HL-60 (cell line): ENCODE data around the gene NT5C3A.
"Not testable (repeated sequence)": the region's sequence is repeated elsewhere in the genome, so short reads cannot be mapped to it uniquely, and the experiment has no call there.

Experiments used
- DNase-seq, 2 experiments: peaks; one replicate each; pipeline ENCODE4 v3.0.0-alpha.2; 2010 to 2020; ENCODE audit warnings: low read depth in 1 of 2, low spot score in 1 of 2
- H3K27ac ChIP-seq: fragments of 250-450 bp; sonication (Bioruptor Pico); replicated peaks from 2 replicates; pipeline ENCODE4 v1.5.1; 2020; ENCODE audit warnings: mild to moderate bottlenecking, moderate library complexity
- H3K27me3 ChIP-seq: fragments of 250-450 bp; sonication (Bioruptor Pico); 2 replicates; pipeline ENCODE4 v1.5.1; 2021; ENCODE audit warnings: mild to moderate bottlenecking, moderate library complexity; ENCODE audit not compliant: insufficient read depth, poor library complexity, severe bottlenecking
- H3K4me3 ChIP-seq: replicated peaks from 2 replicates; pipeline ENCODE4 v1.5.1; 2011; ENCODE audit warnings: mild to moderate bottlenecking, control low read depth, low read length; ENCODE audit not compliant: insufficient read depth
- POLR2AphosphoS5 ChIP-seq: IDR thresholded peaks from 2 replicates; pipeline ENCODE4 v1.6.1; 2012; ENCODE audit warnings: low read depth

The NT5C3A gene

DNA sequence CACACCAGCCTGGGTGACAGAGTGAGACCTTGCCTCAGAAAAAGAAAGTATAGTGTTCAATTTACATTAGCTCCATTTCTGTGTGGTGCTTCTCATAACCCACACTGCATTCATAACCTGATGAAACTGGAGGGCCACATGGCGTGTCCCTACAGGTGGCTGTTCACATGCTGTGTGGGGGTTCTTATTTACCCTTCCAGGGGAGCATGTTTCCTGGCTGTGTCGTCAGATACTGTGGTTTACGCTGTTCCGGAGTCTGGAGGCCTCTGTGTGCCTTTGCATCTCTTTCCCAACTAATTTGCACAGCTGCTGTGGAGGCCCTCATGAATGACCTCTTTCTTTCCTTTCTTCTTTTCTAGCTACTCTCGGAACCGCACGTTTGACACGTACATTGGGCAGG, 74.4 kb downstream of the NT5C3A start:
- TF ChIP-seq POLR2AphosphoS5: peak; percentile 75
- H3K27ac ChIP-seq: peak overlapping the region; percentile 74
- not testable (repeated sequence) for H3K4me3 ChIP-seq, H3K27me3 ChIP-seq
- peak; percentile 26 to 90 for DNase-seq

DNA sequence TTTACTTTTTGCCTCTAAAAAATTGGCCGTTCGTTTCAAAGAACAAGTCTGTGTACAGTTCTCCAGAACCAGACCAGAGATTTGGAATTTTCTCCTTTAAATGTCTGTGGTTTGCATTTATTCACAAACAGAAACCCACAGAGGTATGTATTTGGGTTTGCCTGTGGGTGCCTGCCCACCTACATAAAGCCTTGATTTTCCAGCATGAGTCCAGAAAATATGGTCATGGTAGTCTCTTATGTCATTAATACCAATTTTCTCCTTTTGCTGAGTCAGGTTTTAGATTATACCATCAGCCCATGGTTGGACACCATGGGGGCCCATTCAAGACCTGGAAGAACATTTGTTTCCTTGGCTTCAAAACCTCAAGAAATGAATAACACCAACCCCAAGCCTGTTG, 82.7 kb downstream of the NT5C3A start:
- H3K27me3 ChIP-seq, H3K4me3 ChIP-seq, H3K27ac ChIP-seq, DNase-seq: not testable (repeated sequence)

DNA sequence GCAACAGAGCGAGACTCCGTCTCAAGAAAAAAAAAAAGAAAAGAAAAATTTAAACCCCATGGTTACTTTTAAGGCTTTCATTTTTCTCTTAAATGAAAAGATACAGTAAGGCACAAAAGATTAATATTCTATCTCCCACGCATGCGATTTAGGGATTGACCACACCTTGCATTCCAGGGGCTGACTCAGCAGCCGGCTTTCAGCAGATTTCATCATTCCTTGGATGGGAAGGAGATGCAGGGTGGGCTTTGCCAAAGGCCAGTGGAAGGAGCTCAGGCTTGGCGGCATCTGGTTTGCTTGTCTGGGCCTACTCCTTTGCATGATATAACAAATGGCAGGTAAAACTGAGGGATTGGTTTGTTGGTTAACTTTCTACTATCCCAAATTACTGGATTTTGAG, 83.3 kb downstream of the NT5C3A start:
- DNase-seq, H3K27ac ChIP-seq, H3K4me3 ChIP-seq, H3K27me3 ChIP-seq: not testable (repeated sequence)

DNA sequence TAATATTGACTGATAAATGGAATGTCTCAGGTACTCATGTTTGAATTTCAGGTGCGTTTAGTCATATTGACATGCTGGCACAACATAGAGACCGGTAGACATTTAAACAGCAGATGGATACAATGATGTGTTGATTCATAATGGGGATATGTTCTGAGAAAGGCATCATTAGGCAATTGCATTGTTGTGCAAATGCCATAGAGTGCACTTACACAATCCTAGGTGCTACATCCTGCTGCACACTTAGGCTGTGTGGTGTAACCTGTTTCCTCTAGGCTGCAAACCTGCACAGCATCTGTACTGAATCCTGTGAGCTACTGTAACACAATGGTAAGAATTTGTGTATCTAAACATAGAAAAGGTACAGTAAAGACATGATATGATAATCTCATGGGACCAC, 85.4 kb downstream of the NT5C3A start:
- H3K27me3 ChIP-seq, H3K4me3 ChIP-seq: not testable (repeated sequence)
- DNase-seq: peak; percentile 63 to 82
- TF ChIP-seq POLR2AphosphoS5: 0 out of 2 replicates have a peak, but pooled peaks have one; percentile 34
- peak overlapping the region; percentile 56 for H3K27ac ChIP-seq

DNA sequence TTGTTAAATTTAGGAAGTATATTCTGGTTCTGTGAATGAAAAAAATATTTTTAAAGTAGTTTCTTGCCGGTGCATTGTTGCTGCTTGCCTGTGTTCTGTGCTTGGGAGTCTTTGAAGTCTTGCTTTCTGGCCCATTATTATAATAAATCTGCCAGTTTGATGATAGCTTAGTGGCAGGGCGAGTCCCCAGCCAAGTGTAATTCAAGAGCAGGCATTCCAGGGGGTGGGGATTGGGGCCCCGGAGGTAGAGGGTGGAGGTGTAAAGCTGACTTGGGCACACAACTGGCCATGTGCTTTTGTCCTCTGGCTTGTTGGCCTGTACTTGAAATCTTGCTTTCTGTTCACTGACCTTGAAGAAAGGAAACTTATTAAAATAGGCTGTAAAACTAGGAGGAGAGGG, 90.6 kb downstream of the NT5C3A start:
- not testable (repeated sequence) for H3K27me3 ChIP-seq, DNase-seq

DNA sequence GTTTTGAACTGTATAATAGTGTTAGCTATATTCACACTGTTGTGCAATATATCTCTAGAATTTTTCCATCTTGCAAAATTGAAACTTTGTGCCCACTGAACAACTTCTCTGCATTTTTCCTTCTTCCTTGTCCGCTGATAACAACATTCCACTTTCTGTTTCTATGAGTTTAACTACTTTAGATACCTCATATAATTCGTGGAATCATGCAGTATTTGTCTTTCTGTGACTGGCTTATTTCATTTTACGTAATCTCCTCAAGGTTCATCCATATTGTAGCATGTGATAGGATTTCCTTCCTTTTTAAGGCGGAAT, 95.4 kb downstream of the NT5C3A start:
- H3K4me3 ChIP-seq, DNase-seq, H3K27me3 ChIP-seq, H3K27ac ChIP-seq: not testable (repeated sequence)

More for the DNA sequence above, 90.6 kb downstream of the NT5C3A start:
- not testable (repeated sequence) for H3K4me3 ChIP-seq, H3K27ac ChIP-seq

DNA sequence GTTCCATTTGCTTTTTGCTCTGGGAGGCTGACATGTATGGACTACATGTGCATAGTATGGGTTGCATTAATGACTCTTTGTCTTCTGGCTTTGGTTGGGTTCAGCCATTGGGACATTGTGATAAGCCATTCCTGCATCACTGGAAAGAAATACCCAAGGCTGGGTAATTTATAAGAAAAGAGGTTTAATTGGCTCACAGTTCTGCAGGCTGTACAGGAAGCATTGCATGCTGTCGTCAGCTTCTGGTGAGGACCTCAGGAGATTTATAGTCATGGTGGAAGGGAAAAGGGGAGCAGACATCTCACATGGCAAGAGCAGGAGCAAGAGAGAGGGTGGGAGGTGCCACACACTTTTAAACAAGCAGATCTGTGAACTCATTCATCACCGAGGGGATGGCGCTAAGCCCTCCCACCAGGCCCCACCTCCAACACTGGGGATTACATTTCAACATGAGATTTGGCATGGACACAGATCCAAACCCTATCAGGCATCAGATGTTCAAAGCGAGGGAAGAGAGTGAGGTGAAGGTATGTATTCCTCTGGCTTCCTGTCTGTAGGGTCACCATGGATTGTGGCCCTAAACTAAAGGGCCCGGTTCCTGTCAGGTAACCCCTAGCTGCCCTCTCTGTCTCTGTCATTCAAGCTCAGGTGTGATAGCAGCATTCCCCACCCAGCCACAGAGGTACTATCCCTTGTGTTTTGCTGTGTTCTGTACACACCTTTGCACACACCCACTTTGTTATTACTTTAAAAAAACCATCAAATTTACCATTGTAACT, 95.9 kb downstream of the NT5C3A start:
- not testable (repeated sequence) for H3K4me3 ChIP-seq, H3K27ac ChIP-seq, DNase-seq, H3K27me3 ChIP-seq

DNA sequence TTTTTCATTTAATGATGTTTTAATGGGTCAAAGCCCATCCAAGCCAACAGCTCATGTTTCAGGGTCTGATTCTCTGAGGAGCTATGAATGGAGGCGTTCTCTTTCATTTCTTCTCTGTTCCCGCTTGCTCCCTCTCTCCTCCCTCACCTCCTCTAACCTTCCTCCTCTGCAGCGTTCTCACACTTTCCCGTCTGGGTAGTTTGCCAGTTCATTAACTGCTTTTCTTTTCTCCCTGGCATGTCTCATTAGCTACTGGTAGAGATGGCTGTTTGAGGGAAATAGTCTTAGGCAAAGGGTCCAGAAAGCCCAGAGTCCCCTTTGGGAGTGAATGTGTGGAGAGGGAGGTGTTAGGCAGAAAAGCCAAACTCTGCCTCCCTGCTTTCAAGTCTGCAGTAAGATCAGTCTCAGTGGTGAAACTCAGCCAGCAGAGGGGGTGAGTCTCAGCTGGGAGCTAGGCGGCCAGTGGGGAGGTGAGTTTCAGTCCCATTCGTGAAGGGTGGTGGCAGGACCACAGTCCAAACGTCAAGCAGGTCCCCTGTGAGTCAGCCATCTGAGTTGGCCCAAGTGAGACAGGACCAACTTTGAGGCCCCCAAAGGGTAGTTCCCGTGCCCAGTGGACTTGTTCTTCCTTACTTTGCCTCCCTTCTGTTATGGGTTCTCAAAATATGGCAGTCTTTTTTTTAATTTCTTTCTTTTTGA, 98.0 kb downstream of the NT5C3A start:
- not testable (repeated sequence) for DNase-seq, H3K27ac ChIP-seq, H3K27me3 ChIP-seq, H3K4me3 ChIP-seq
